K562 (cell line): ENCODE data around the gene AMN1. TPM values are rescaled to one million over a fixed set of nuclear protein-coding genes. Genes with fewer than 3 reads are reported as not detected.
A peak's percentile ranks its signal among the peaks of the same experiment; 100 is the strongest.

Source experiments
- AFF1 ChIP-seq, 2 experiments: fragments of 450-650 bp; IDR thresholded peaks; 2 replicates each; pipeline ENCODE4 v1.6.1; 2018; ENCODE audit warnings: mild to moderate bottlenecking in 2 of 2, low read depth in 1 of 2; ENCODE audit not compliant: partially characterized antibody in 2 of 2
- CC2D1A ChIP-seq: fragments of 450-650 bp; IDR thresholded peaks from 2 replicates; pipeline ENCODE4 v1.6.1; 2017; ENCODE audit warnings: mild to moderate bottlenecking
- CCNT2 ChIP-seq: IDR thresholded peaks from 2 replicates; pipeline ENCODE4 v1.6.1; 2011; ENCODE audit warnings: borderline replicate concordance, low read depth, mild to moderate bottlenecking, moderate library complexity, mixed read lengths, low read length; ENCODE audit not compliant: insufficient read length; ENCODE audit errors: extremely low read depth
- FOXA3 ChIP-seq, 2 experiments: fragments of 450-650 bp in 1 of 2; sonication (generic) in 1 of 2; formaldehyde crosslinking; IDR thresholded peaks in 1 of 2; conservative IDR thresholded peaks in 1 of 2; 2 replicates each; pipeline versions ENCODE4 v1.4.0 to v1.8.0; 2020 to 2022; ENCODE audit warnings: mild to moderate bottlenecking in 2 of 2, missing genetic modification reagents in 1 of 2
- GABPB2 ChIP-seq: fragments of 250-450 bp; sonication (Bioruptor Pico); conservative IDR thresholded peaks from 2 replicates; pipeline ENCODE4 v1.5.1; 2021; ENCODE audit warnings: mild to moderate bottlenecking
- MEF2D ChIP-seq: conservative IDR thresholded peaks from 2 replicates; pipeline ENCODE4 v1.6.1; 2016; ENCODE audit warnings: low read depth, missing genetic modification characterization, missing compliant biosample characterization
- NFIX ChIP-seq: fragments of 250-450 bp; sonication (Bioruptor Pico); IDR thresholded peaks from 2 replicates; pipeline ENCODE4 v1.4.0; 2020; ENCODE audit warnings: low read depth, mild to moderate bottlenecking, moderate library complexity
- POLR2A ChIP-seq: fragments of 450-650 bp; conservative IDR thresholded peaks from 2 replicates; pipeline ENCODE4 v1.6.1; 2016
- SMC3 ChIP-seq: conservative IDR thresholded peaks from 2 replicates; pipeline ENCODE4 v1.6.1; 2011; ENCODE audit warnings: low read depth, low read length, improper control_type of control experiment; ENCODE audit not compliant: insufficient read depth
- SRSF3 ChIP-seq: fragments of 200-400 bp; formaldehyde crosslinking; IDR thresholded peaks from 2 replicates; pipeline ENCODE4 v1.6.1; 2016; ENCODE audit warnings: mild to moderate bottlenecking, low read length, moderate library complexity; ENCODE audit not compliant: insufficient read depth
- ZNF408 ChIP-seq: fragments of 250-450 bp; sonication (Bioruptor Pico); IDR thresholded peaks from 2 replicates; pipeline ENCODE4 v1.4.0; 2020; ENCODE audit warnings: low read depth, mild to moderate bottlenecking, moderate library complexity
- polyA plus RNA-seq, 8 experiments: library from polyadenylated mRNA; depleted of rRNA in 4 of 8; stranded (reverse) in 5 of 8; unstranded in 3 of 8; fragments of >200 nt; fragmentation: Nextera tagmentation in 2 of 8; fragmentation: Illumina TruSeq in 1 of 8; extraction: Ambion mirVana in 2 of 8; extraction: Trizol in 1 of 8; gene quantifications; 2 replicates each; pipeline versions ENCODE4 v1.2.1 to v1.2.3, GENCODE V29; 2011 to 2014; ENCODE audit warnings: inconsistent platforms in 1 of 8, missing spikeins in 1 of 8
- total RNA-seq, 7 experiments: library from RNA; depleted of rRNA in 6 of 7; stranded (reverse); fragments of >200 nt in 6 of 7; fragmentation: Illumina TruSeq in 2 of 7; extraction: Trizol in 2 of 7; gene quantifications; 2 replicates each; pipeline versions ENCODE4 v1.2.1 to v1.2.3, GENCODE V29; 2011 to 2021; ENCODE audit warnings: low replicate concordance in 1 of 7
- TF ChIP-seq, protein P1 (sequence below), 3 experiments: fragments of 200-800 bp in 1 of 3; sonication (Bioruptor generic) in 1 of 3; sonication (generic) in 1 of 3; formaldehyde crosslinking in 1 of 3; IDR thresholded peaks; 2 replicates each; pipeline versions ENCODE4 v1.6.1 to v1.8.0; 2016 to 2022; ENCODE audit warnings: mild to moderate bottlenecking in 2 of 3, missing compliant biosample characterization in 2 of 3, missing genetic modification characterization in 2 of 3, missing genetic modification reagents in 1 of 3
- TF ChIP-seq, protein P2 (sequence below): fragments of 450-650 bp; IDR thresholded peaks from 2 replicates; pipeline ENCODE4 v1.6.1; 2016
- TF ChIP-seq, protein P3 (sequence below): fragments of 250-450 bp; sonication (Bioruptor Pico); IDR thresholded peaks from 2 replicates; pipeline ENCODE4 v1.8.0; 2021; ENCODE audit warnings: mild to moderate bottlenecking, moderate library complexity
- TF ChIP-seq, protein P4 (sequence below), 3 experiments: fragments of 200-800 bp in 1 of 3; fragments of 250-450 bp in 1 of 3; fragments of 450-650 bp in 1 of 3; sonication (Bioruptor Pico) in 1 of 3; sonication (Bioruptor generic) in 1 of 3; formaldehyde crosslinking in 1 of 3; IDR thresholded peaks; 2 replicates each; pipeline versions ENCODE4 v1.6.1 to v1.8.0; 2016 to 2022; ENCODE audit warnings: mild to moderate bottlenecking in 2 of 3, missing genetic modification characterization in 2 of 3, missing compliant biosample characterization in 1 of 3, moderate library complexity in 1 of 3

AMN1 gene
- total and polyA plus RNA-seq, 9 of the 15 experiments (the other 6 are each of a cell fraction or from before 2014, with no cell fraction given) = 5.2 to 27.6 (median 13.0) TPM

DNA sequence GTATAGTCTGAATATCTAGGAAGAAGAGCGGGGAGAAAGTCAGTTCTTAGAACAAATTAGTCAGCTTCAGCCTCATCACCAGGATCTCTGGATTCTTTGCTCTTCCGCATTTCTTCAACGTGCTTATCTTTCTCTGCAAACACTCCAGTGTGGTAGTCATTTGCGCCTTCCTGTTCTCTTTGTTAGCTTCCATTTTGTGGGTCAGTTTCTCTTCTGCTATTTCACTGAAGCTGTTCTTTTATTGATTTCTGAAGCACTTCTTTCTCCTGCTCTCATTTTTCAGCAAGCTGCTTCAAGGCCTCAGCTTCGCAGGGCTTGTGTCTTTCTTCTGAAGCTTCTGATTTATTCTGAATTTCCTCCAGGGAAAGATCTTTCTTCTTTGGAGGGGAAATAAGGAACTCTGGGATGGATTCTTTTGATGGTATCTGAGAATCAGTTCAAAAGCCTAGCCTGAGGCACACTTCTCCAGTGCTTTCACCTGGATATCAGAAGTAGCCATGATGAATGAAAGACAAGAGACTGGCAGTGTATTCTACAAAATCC, 13.5 kb downstream of the AMN1 start (continued):
- TF ChIP-seq, protein P1, sequence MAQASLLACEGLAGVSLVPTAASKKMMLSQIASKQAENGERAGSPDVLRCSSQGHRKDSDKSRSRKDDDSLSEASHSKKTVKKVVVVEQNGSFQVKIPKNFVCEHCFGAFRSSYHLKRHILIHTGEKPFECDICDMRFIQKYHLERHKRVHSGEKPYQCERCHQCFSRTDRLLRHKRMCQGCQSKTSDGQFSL (CRISPR knock-in tag; IDR thresholded peaks at IDR 0.05) = no peak
- TF ChIP-seq, protein P1 (tag; IDR thresholded peaks at IDR 0.05) = no peak; a peak in 1 of 4 replicates
- peak; percentile 86 for TF ChIP-seq CCNT2
- TF ChIP-seq SRSF3 = no peak
- TF ChIP-seq FOXA3 (CRISPR knock-in tag; conservative IDR thresholded peaks at IDR 0.05 in 1 of 2, IDR thresholded peaks at IDR 0.05 in 1 of 2) = peak; percentile 84 to 89
- peak; percentile 76; the same call in 1 of the 2 replicates for TF ChIP-seq MEF2D
- TF ChIP-seq, protein P2, sequence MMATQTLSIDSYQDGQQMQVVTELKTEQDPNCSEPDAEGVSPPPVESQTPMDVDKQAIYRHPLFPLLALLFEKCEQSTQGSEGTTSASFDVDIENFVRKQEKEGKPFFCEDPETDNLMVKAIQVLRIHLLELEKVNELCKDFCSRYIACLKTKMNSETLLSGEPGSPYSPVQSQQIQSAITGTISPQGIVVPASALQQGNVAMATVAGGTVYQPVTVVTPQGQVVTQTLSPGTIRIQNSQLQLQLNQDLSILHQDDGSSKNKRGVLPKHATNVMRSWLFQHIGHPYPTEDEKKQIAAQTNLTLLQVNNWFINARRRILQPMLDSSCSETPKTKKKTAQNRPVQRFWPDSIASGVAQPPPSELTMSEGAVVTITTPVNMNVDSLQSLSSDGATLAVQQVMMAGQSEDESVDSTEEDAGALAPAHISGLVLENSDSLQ = peak; percentile 33; the same call in 1 of the 2 replicates
- TF ChIP-seq AFF1 (IDR thresholded peaks at IDR 0.05; ENCODE audit: low read depth in 1 of 2, partially characterized antibody in 2 of 2) = peak; percentile 79 to 95
- peak; percentile 90 for TF ChIP-seq POLR2A
- TF ChIP-seq, protein P3, sequence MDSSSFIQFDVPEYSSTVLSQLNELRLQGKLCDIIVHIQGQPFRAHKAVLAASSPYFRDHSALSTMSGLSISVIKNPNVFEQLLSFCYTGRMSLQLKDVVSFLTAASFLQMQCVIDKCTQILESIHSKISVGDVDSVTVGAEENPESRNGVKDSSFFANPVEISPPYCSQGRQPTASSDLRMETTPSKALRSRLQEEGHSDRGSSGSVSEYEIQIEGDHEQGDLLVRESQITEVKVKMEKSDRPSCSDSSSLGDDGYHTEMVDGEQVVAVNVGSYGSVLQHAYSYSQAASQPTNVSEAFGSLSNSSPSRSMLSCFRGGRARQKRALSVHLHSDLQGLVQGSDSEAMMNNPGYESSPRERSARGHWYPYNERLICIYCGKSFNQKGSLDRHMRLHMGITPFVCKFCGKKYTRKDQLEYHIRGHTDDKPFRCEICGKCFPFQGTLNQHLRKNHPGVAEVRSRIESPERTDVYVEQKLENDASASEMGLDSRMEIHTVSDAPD (CRISPR knock-in tag) = no peak
- TF ChIP-seq GABPB2 (CRISPR knock-in tag) = no peak
- peak; percentile 88 for TF ChIP-seq CC2D1A
- no peak for TF ChIP-seq ZNF408
- TF ChIP-seq NFIX = no peak
- TF ChIP-seq SMC3 = no peak
- TF ChIP-seq, protein P4, sequence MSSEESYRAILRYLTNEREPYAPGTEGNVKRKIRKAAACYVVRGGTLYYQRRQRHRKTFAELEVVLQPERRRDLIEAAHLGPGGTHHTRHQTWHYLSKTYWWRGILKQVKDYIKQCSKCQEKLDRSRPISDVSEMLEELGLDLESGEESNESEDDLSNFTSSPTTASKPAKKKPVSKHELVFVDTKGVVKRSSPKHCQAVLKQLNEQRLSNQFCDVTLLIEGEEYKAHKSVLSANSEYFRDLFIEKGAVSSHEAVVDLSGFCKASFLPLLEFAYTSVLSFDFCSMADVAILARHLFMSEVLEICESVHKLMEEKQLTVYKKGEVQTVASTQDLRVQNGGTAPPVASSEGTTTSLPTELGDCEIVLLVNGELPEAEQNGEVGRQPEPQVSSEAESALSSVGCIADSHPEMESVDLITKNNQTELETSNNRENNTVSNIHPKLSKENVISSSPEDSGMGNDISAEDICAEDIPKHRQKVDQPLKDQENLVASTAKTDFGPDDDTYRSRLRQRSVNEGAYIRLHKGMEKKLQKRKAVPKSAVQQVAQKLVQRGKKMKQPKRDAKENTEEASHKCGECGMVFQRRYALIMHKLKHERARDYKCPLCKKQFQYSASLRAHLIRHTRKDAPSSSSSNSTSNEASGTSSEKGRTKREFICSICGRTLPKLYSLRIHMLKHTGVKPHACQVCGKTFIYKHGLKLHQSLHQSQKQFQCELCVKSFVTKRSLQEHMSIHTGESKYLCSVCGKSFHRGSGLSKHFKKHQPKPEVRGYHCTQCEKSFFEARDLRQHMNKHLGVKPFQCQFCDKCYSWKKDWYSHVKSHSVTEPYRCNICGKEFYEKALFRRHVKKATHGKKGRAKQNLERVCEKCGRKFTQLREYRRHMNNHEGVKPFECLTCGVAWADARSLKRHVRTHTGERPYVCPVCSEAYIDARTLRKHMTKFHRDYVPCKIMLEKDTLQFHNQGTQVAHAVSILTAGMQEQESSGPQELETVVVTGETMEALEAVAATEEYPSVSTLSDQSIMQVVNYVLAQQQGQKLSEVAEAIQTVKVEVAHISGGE (CRISPR knock-in tag; IDR thresholded peaks at IDR 0.05) = peak in 1 of 3 experiments; percentile 27; a peak in 1 of 6 replicates
